SKM-1 treated with dmso at 0.1 percent for 144 hours (cell line): ENCODE data around the gene ATOH8.
A peak's percentile ranks its signal among the peaks of the same experiment; 100 is the strongest.

Experiments
- DNase-seq: peaks from one replicate; lab custom pipeline; 2025; ENCODE audit not compliant: unreplicated experiment; lab: John Stamatoyannopoulos, UW

Gene ATOH8

GRCh38 chr2:85800586-85800985, 46.8 kb downstream of the ATOH8 start:
- DNase-seq: no peak

- no peak for DNase-seq
Measured at GRCh38 chr2:85801871-85802270, 48.1 kb downstream of the ATOH8 start.

GRCh38 chr2:85802354-85803103, 48.7 kb downstream of the ATOH8 start:
- no peak for DNase-seq

GRCh38 chr2:85803704-85804425, 50.1 kb downstream of the ATOH8 start:
- DNase-seq: no peak

GRCh38 chr2:85804583-85804982, 50.8 kb downstream of the ATOH8 start:
- DNase-seq: peak; percentile 68

- DNase-seq: peak; percentile 71
Measured at GRCh38 chr2:85806358-85807118, 52.7 kb downstream of the ATOH8 start.

- no peak for DNase-seq
Measured at GRCh38 chr2:85807756-85808155, 54.0 kb downstream of the ATOH8 start.

- DNase-seq: no peak
Measured at GRCh38 chr2:85810371-85811179, 56.8 kb downstream of the ATOH8 start.

GRCh38 chr2:85811180-85812093, 57.6 kb downstream of the ATOH8 start:
- DNase-seq: no peak

GRCh38 chr2:85812094-85812735, 58.4 kb downstream of the ATOH8 start:
- DNase-seq: no peak

GRCh38 chr2:85813211-85813981, 59.6 kb downstream of the ATOH8 start:
- DNase-seq: no peak

GRCh38 chr2:85813982-85814801, 60.4 kb downstream of the ATOH8 start:
- peak; percentile 88 for DNase-seq

GRCh38 chr2:85814802-85815550, 61.2 kb downstream of the ATOH8 start:
- DNase-seq: no peak

GRCh38 chr2:85819811-85820510, 66.2 kb downstream of the ATOH8 start:
- no peak for DNase-seq

- DNase-seq: no peak
Measured at GRCh38 chr2:85822766-85823165, 69.0 kb downstream of the ATOH8 start.

GRCh38 chr2:85823951-85824350, 70.2 kb downstream of the ATOH8 start:
- DNase-seq: no peak
